ENCODE results near the gene ST6GALNAC6.
A peak's percentile ranks its signal among the peaks of the same experiment; 100 is the strongest.

Gene ST6GALNAC6, protein sequence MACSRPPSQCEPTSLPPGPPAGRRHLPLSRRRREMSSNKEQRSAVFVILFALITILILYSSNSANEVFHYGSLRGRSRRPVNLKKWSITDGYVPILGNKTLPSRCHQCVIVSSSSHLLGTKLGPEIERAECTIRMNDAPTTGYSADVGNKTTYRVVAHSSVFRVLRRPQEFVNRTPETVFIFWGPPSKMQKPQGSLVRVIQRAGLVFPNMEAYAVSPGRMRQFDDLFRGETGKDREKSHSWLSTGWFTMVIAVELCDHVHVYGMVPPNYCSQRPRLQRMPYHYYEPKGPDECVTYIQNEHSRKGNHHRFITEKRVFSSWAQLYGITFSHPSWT

GRCh38 chr9:127899128-127899943 lies at the start of gene ST6GALNAC6:
Gene ST6GALNAC6 (minus strand): TSS chr9:127899603. CDS start chr9:127897981, 1,622 bp downstream.
- DNase-seq, result peak; percentile 87

DNA sequence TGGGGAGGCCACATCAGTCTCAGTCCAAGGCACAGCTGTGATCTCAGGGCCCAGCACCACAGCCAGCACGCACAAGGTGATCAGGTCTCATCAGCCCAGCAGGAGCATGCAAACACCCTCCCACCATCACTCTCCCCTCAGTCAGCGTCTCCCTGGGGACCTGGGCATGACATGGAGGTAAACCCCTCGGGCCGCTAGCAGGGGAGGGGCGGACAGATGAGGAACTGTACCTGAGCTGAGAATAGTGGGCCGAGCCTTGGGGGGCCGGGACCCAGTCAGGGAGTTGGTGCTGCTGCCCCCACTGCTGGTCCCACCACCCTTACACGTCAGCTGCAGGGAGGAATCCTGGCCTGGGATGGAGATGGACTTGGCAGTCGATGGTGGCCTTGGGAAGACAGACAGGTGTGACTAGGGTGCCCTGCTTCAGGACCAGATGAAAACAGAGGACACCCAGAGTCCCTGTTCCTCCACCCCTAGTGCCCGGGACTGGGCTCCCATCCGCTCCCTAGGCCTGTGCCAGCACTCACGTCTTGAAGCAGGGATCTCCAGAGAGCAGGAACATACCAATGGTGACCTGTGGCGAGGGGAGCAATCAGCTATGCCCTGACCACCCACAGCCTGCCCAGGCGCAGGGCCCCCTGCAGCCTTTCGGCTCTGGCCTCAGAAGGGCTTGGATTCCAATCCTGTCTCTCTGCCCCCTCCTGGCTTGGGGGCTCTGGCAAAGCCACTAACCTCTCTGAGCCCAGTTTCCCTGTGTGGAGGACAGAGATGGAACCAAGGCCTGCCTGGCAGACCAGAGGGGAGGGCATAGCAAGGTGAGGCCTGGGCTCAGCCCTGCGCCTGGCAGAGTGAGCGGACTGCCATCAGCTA lies 48.7 kb upstream of the ST6GALNAC6 start:
- no peak for DNase-seq

- no peak for DNase-seq
These were observed 47.3 kb upstream of the ST6GALNAC6 start for GRCh38 chr9:127946728-127947127.

DNA sequence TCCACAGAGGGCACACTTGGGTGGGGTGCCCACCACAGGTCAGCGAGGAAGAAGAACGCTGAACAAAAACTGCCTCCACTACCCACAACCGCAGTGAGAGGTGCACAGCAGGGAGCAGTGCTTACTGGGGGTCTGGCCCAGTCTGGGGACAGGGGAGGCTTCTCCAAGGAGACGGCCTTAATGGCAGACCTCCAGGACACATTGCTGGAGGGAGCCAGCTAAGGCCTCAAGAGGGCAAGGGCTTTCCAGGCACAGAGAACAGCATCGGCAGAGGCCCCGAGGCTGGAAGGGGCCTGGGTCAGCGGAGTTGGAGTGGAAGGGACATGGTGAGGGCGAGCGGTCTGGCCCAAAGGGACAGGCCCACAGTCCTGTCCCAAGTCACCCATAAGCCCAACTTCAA lies 46.5 kb upstream of the ST6GALNAC6 start:
- no peak for DNase-seq

DNA sequence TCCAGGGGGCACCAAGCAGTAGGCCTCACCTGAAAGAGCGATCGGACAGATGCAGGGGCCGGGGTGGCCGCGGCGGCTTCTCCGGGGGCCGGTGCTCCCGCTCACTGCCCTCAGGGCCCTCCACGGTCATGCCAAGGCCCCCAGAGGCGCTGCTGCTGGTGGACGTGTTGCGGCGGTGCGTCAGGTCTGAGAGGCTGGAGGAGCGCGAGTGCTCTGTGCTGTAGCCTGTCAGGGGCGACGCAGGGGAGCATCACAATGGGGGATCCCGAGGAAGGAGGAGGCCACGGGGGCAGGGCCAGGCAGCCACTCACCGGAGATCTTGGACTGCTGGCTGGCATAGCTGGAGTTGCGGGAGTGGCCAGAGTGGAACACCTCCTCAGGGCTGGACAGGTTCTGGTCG lies 45.9 kb upstream of the ST6GALNAC6 start:
- no peak for DNase-seq

DNA sequence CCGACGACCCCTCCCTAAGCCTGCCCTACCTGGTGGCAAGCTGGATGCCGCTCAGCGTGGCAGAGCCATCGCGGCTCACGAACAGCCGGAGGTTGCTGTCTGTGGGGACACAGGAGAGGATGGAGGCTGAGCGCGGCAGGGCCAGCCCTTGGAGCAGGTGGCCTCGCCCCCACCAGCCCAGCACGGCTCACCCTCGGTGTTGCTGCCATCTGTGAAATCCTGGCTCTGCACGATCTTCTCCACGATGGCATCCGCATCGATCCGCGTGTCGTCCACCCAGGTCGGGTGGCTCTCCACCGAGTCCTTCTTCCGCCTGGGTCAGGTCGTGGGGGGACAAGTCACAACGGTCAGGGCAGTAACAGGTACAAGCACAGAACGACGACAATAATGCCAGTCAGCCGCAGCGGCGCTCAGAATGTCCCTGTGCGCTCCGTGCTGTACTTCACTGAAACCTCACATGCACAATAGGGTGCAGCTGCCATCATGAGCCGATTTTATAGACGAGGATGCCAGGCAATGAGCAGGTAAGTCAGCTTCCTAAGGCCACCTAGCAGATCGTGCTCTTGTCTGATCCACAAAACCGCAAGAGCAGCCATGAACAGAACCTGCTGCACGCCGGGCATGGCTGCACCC lies 45.3 kb upstream of the ST6GALNAC6 start:
- no peak for DNase-seq

DNA sequence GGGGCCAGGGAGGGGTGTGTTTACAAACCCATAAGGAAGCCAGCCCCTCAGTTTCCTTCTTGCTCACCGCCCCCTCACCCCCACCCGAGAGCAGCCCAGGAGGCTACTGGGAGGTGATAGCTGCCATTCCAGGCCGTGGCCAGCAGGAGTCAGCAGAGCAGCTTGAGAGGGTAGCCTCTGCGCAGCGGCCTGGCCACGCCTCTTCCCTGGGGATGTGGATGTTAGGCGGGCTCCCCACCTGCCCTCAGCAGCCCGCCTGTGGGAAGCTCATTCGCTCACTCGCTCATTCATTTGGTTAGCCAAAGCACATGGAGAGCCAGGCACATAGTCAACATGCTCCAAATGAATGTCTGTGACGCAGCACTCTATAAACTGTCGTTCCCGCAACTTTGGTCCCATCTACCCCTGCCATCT lies 44.3 kb upstream of the ST6GALNAC6 start:
- peak; percentile 86 for DNase-seq

- no peak for DNase-seq
These were observed 43.7 kb upstream of the ST6GALNAC6 start for GRCh38 chr9:127943011-127943662.

DNA sequence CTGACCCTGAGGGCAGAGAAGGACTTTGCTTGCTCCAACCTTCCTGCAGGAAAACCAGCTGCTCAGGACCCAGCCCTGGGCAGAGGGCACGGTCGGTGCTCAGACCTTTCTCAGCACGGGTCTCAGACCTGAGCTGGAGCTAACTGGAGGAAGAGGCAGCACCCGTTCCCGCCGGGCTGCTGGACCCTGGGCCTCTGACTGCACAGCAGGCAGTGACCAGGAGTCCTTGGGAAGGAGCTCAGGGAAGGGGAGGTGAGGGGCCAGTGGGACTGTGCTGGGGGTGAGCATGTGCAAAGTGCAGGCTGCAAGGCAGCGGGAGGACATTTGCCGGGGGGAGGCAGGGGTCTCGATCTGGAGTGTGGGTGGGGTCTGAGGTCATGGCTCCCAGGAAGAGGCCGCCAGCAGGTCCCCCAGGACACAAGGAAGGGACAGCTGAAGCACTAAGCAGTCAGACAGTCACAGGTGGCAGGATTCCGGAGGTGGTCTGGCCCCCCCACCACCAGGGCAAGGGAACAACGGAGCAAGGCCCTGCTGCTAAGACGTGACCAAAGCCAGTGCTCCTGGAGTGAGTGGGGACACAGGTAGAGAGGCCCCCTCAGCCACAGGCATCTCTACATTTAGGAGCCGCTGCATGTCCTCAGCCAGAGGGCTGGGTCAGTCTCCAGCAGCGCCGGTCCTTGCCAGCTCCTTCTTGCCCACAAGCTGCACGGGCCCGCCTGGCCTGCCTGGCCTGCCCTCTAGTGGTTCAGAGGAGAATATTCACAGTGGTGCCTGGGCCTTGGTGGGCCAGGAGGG lies 43.0 kb upstream of the ST6GALNAC6 start:
- DNase-seq, result peak; percentile 40

DNA sequence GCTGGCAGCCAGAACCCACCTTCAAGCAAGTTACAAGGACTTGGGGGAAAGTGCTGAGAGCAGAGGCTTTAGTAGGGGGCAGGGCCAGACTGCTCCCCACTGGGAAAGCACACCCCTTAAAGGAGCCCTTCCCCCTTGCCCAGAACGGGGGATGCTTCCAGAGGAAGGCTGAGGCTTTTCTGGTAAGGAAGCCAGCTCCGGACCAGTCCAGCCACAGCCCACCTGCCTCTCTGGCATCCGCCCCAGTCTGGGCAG lies 42.5 kb upstream of the ST6GALNAC6 start:
- no peak for DNase-seq

DNA sequence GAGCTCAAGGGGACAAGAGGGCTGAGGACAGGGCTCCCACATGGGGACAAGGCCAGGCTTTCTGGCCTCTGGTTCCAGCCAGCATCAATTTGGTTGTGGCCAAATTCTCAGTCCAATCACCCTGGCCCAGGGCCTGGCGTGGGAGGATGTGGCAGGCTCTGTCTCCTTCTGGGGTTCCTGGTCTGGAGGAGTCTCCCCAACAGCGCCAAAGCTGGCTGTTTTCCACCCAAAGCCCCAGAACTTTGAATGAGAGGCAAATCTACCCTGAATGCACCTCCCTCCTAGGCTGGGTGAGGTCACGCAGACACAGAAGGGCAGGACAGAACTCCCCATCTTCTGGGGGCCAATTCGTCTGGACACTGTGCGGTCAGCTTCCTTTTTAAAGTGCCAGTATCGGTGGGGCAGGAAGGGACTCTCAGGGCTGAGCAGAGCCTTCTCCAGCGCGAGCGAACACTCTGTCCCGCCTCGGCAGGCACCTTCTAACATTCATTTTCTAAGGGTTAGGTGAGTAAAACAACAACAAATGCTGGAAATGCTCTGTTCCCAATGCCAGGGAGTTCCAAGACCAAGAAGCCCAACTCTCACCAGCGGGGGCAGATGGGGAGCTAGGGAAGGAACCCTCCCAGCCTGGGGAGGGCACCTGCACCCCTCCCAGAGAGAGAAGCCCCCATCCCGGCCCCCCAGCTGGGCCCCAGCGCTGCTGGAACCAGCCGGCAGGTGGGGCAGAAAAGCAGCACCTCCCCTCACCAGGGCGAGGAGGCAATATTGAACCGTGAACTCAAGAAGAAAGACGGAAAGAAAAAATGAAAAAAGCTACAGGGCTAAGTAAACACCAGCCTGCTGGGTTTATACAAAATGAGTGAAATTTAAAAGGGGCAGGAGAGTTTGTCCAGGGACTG lies 41.9 kb upstream of the ST6GALNAC6 start:
- no peak for DNase-seq

DNA sequence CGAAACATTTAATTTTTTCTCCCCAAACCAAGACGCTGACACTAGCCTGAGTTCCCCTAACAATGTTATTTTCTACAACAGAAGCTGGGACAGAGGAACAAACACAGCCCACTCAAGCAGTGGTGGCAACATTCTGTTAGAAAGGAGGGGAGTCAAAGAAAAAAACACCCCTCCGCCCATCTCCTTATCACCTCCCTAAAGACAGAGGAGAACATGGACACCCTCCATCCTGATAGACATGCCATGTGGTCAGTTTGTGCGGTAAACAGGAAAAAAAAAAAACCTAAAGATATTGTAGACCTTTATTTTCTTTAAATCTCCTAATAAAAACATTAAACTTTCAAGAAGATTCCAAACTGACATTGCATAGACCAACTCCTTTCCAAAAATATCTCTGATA lies 41.2 kb upstream of the ST6GALNAC6 start:
- no peak for DNase-seq

GRCh38 chr9:127938298-127938690 lies 38.9 kb upstream of the ST6GALNAC6 start:
- DNase-seq, result no peak

DNA sequence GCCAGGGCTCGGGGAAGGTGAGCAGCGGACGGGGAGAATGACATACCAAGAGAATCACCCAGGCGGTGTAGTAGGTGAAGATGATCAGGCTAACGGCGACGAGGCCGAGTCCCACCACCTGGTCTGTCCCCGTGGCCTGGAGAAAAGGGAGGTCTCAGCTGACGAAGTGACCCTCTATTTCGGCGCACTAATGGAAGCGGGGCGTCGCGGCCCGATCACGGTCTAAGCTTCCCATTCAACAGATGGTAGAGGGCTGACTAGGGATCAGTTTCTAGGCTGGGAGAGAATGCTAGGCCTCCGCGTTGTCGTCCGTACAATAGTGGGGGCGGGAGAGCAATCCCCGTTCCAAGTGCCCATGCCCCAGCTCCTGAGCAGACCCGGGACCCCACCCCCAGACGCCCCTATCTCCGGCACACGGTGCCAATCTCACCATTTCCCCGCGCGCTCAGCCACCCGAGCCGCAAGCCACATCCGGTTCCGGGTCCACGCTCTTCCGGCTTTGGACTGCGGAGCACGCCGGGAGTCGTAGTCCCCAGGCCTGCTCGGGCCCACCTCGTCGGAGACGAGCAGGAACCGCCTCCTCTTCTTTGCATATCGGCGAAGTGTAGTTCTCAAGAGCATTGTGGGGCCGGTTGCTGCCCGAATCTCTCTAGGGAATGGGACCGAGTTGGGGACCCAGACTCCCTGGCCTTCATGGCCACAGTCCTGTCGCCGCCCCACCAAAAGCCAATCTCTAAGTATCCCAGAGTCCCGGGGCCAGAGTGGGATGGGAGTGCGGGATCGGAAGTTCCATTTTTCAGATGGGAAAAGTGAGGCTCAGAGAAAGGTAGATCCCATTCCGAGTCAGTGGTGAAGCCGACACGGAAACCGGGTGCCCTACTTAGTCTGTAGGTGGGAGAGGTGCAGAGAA lies 38.2 kb upstream of the ST6GALNAC6 start, which contains the start of gene DPM2:
Gene DPM2 (minus strand): TSS at position 467 of the 910 bp plus-strand sequence. CDS start 34 bp downstream, at position 433.
- peak; percentile 86 for DNase-seq

GRCh38 chr9:127937056-127937387 lies 37.6 kb upstream of the ST6GALNAC6 start:
- no peak for DNase-seq

- DNase-seq, result no peak
These were observed 37.0 kb upstream of the ST6GALNAC6 start for GRCh38 chr9:127936347-127936852.

- DNase-seq, result no peak
These were observed 36.4 kb upstream of the ST6GALNAC6 start for GRCh38 chr9:127935765-127936221.

- DNase-seq, result no peak
These were observed 35.6 kb upstream of the ST6GALNAC6 start for GRCh38 chr9:127934986-127935385.

GRCh38 chr9:127934248-127934647 lies 34.8 kb upstream of the ST6GALNAC6 start:
- DNase-seq, result no peak
